ENCODE measurements around the gene GRM8.

GRM8 gene

DNA sequence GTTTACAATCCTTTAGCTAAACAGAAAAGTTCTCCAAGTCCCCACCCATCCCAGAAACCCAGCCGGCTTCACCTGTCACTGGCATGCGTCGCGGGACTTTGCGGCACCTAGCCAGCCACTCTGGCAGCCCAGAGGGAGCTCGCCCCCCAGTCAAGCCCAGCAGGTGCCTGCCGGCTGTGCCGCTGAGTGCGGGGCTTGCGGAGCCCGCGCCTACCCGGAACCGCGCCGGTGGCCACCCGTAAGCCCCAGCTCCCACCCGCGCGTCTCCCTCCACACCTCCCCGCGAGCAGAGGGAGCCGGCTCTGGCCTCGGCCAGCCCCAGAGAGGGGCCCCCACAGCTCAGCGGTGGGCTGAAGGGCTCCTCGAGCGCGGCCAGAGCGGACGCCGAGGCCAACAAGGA is 446.1 kb downstream of the GRM8 start:
- DNase-seq (ENCODE audit: low spot score): no peak

DNA sequence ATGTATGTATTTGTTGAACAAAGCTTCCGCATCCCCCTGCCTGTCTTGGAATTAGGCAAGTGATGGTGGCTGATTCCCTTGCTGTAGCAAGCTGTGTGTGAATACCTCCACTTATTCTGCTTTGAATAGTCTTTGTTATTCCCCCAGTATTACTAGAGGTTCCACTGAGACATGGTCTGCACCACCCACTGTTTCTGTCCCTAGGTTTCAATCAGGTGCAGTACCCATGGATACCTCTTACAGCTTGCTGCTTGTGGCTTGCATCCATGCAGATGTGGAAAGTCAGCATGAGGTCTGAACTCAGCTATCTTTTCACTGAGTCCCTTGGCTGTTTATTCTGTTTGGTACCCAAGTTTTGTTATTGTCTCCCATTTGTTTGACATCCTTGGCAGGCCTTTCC is 447.4 kb downstream of the GRM8 start:
- DNase-seq (ENCODE audit: low spot score): no peak

DNA sequence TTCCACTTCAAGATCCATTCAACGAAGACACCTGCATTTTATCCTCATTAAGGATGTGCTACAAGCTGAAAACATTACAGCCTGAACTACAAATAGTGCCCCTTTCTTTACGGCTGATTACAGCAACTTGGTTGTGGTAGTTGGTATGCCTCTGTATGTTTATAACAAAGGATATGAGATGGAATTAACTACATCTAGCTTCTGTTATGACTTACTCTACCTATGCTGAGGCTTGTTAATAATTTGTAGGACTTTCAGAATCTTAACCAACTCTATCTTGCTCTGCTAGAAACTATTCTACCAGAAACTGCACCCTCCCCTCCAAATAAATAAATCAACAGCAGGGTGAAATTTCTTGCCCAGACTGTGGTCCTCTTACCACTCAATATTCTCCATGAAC is 448.1 kb downstream of the GRM8 start:
- no peak for DNase-seq (ENCODE audit: low spot score)

DNA sequence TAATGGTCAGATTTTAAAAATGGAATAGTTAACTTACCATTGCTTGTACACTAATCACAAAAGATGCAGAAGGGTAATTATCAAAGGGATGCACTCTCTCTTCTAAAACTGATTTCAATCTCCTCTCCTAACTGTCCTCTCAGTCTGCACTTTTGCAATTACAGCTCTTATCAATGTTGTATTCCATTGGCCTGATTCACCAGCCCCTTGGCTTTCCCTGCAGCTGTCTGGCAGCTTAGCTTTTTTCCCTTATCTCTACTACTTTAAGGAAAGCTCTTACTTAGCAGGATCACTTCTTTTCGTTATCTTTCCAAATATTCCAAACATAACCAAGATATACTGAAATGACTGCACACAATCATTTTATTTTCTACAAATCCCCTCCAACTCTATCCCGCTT is 448.8 kb downstream of the GRM8 start:
- DNase-seq (ENCODE audit: low spot score): no peak

DNA sequence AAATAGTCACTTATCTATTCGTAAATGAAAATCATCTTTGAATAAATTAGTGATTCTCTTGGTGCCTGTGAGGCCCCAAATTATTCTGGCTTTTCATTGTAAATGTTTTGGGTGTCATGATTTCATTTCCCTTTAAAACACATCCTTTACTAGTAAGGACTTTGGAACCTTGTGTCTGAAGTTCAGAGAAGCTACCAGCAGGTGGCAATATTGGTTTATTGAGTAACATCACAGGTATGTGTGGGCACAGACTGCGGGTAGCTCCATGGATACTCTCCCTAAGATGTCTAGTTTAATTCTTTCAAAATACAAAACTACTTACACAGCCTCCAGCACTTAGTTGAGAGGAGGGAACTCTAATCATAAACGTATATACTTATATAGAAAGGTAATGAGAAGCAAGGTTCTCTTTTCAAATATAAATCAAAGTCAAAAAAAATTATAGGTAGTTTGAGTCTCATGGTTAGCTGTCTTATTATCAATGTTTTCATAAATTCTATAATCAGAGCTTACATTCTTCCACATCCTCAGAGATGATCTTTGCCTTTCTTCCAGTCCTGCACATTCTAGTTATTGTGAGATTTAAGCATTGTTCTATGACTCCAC is 449.6 kb downstream of the GRM8 start:
- peak; percentile 81 for DNase-seq (ENCODE audit: low spot score)

DNA sequence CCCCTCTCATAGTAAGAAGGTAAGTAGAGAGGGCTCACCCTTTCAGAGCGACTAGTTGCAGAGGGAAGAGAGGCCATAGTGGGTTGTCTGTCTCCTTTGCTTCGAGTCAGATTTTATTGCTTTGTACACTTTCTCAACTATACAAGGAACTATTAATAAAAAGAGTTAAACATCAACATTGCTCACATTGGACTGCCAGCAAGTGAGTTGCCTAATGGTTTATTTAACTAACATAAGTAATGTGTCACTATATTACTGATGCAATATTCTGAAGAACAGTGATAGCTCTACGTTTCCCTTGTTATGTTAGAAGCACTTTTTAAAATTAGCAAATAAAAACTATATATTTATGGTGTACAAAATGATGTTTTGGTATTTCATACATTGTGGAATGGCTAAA is 451.0 kb downstream of the GRM8 start:
- DNase-seq (ENCODE audit: low spot score): no peak

DNA sequence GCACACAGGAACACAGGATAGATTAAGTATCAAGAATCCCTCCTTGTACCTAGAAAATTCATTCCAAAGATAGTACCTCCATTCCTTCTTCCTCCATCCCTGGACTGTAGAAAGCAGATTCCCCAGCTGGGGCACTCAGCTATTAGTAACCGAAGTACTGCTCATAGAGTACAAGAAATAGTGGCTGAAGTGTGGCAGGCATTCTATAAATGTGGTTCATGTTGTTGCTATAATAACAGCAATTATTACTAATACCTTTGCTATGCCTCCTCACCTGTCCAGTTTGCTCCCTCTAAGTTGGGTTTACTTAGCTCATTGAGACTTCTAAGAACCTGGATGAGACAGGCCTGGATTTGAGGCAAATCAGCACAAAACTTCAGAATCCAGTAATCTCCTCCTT is 453.2 kb downstream of the GRM8 start:
- DNase-seq (ENCODE audit: low spot score): no peak

DNA sequence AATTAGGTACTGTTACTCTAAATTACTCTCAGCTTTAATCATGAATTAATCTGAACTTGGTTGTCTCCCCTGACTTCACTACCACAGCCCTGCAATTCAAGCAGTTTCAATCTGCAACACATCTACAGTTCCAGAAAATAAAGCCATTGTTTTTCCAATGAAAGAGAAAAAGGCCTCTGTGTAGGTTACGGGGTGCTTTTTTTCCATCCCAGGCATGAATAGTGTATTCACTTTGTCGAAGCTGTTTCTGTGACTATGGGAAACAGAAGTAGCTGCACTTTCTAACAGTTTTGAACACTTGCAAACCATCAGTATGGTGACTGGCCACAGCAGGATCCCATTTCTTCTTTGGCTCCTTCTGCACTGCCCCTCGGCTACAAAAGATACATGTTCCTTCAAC is 460.2 kb downstream of the GRM8 start:
- DNase-seq (ENCODE audit: low spot score): peak; percentile 81

DNA sequence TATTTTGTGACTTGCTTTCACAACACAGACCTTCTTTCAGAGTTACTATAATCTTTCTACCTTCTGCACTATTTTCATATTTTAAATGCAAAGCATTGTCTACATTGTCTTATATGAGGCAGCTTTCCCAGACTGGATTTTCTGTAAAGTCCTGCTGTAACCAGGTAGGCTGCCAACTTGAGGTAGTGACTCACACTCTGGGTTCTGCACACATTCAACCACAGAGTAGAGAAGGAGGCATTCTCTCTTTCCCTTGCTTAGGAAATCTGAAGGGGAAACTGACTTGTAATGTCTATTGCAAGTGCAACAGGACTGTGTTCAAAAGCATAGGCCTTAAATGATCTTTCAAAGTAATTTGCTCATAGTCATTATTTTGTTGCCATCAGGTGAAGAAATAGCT is 461.4 kb downstream of the GRM8 start:
- DNase-seq (ENCODE audit: low spot score): no peak

DNA sequence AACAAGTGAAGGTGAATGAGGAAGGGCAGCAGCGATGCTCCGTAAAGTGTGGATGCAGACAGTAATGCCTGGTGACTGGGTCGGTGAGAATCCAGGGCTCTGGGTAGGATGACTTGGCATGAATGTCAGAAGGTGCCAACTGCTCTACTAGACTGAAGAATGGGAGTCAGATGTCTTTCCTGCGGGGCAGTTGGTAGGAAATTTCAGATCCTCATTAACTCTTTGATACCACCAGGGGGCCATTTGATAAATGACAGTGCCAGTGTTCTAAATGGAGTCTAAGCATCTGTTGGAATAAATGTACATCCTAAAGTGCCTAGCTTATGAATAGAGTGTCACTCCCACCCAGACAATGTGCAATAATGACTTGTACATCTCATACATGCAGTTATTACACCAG is 462.0 kb downstream of the GRM8 start:
- DNase-seq (ENCODE audit: low spot score): peak; percentile 68

DNA sequence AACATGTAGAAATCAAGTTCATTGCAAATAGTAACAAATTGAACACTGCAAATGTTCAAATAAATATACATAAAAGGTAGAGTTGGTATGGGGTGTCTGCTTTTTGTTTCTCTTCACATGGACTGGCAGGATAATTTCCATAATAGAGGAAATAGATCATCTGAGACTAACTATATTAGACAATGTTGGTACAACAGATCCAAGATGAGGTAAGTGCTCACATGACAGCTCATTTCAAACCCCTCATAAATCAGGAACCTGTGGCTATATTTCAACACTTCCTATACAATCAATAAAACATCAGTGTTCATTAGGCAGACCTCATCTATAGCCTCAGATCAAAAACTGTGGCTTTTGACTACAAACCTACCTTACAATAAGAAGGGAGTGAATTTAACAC is 469.1 kb downstream of the GRM8 start:
- DNase-seq (ENCODE audit: low spot score): no peak

DNA sequence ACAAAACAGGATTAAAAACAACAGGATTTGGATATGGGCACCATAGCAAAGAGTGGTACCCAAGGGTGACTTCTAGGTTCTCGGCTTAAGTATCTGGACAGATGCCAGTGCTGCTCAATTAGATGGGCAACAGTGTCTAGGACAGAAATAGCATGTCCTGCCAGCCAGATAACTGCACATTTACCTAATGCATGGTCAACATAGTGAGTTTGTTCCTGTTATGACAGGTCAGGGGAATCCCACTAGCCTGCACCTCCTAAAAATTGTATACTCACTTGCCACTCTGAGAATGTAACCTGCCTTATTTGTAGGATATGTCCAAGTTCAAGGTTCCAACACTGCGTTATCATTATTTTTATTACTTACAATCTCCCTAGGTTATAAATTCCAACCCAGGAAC is 471.7 kb downstream of the GRM8 start:
- no peak for DNase-seq (ENCODE audit: low spot score)

DNA sequence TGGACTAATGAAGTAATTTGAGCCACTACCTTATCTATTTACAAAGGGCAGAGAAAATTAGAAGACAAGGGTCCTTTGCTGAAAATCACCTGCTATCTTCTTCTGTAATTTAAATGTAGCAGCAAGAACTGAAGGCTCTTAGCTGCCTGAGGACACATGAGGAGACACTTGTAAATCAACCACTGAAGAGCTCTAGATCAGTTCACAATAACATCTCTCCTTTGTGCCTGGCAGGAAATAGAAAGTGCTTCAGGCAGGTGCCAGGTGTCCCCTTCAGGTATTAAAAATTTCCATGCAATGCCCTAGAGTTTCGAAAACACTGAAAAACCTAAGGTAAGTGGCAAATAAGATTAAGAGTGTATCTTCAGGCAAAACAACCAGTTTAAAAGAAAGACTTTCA is 474.6 kb downstream of the GRM8 start:
- no peak for DNase-seq (ENCODE audit: low spot score)

DNA sequence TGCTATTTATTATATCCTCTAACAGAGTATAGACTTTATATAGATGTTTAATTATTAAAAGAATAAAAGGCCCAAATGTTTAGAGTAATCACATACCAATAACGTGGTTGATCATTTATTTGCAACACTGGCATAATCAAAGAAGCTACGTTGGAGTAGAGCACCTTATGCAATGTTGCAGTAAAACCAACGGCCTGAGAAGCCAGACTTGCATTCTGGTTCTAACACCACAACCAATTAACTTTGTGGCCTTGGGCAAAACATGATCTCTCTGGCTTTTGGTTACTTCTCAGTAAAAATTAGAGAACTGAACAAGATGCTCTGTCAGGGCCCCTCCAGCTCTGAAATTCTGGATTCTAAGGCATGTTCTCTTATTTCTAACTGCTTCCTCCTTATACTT is 476.2 kb downstream of the GRM8 start:
- DNase-seq (ENCODE audit: low spot score): no peak

DNA sequence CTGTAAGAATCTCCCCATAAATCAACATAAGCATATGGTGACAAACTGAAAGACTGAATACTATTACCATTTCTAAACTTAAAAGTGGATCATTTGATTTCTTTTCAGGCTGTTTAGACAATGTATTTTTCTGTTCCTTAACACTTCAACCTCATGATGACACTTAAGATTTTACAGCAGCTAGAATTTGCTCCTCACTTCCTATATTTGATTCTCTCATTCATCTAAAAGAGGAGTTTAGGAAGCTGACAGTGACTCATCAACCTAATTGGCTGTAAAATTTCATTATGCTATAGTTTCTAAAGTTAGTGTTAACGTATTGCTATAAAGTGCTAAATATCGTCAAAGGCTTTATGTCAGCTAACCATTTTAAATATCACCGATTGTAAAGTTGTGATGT is 478.7 kb downstream of the GRM8 start:
- peak; percentile 42 for DNase-seq (ENCODE audit: low spot score)

DNA sequence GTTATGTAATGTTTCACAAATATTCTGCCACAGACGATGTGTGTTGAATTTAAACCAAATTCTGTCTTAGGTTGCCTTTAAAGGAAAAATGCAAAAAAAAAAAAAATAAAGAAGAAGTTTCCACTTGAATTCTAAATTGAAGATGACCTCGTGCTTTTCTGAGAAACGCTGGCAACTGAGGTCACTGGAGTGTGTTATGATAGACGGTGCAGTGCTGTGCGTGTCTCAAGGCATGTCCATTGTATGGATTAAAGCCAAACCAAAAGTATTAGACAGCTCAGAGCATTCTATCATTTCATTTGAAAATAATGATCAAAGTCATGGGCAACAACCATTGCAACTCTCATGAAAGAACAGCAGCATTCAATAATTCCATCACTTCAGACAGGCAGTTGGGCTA is 483.9 kb downstream of the GRM8 start:
- DNase-seq (ENCODE audit: low spot score): no peak

DNA sequence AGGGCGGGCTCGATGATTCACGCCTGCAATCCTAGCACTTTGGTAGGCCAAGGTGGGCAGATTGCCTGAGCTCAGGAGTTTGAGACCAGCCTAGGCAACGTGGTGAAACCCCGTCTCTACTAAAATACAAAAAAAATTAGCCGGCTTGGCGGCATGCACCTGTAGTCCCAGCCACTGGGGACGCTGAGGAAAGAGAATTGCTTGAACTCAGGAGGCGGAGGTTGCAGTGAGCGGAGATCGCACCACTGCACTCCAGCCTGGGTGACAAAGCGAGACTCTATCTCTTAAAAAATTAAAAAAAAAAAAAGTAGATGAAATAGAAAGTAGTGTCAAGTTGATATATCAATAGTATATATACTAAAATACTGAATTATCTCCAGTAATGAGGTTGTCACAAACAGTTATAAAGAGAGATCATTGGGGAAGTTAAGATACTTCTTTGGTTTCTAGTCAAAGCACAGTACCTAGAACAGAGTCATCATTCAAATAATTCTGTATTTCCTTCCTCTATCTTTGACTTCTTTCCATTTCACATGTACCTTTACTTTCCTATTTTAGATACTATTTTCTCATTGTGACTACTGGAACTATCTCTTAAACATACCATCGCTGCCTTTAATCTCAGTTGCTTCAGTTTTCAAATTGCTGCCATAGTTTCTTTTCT is 491.7 kb downstream of the GRM8 start:
- no peak for DNase-seq (ENCODE audit: low spot score)

DNA sequence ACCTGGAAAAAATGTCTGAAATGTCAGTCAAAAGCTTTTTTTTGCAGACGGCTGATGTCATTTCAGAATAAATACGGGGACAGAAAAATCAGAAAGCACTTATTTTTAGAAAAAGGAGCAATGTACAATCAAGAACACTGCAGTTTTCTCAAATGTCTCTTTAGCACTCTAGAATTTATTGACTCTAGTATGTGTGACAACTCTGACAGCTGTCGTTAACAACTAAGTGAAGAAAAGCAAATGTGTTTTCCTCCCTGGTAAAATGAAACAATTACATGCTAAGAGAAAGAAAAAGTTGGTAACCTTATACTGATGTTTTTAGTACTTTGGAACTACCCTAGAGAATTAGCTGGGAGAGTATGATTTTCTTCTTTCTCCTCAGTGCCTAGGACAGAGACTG is 497.4 kb downstream of the GRM8 start:
- DNase-seq (ENCODE audit: low spot score): no peak

DNA sequence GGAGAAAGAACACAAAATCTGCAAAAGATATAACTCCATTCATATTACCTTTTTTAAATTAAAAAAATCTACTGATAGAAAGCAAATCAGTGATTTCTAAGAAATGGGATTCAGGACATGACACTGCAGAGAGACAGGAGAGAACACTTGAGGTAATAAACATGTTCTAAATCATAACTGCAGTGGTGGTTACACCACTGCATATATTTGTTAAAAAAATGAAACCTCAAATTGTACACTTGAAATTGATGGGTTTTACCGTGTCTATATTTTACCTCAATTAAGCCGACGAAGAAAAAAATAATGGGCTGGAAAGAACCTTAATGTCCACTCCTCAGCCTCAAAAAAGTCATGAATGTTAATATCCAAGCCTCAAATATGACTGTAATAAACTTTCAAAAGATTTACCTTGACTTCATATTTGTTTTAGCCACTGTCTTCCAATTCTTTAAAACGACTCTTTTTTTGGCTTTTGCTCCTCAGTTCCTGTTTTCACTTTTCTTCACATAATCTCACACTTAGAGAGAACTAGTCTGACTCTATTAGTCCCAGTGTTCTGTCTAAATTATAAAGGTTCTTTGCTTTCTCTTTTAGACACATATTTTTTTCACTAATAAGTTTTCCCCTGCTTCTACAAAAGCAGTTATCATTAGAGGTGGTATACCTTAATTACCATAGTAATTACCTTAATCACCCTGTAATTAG is 502.4 kb downstream of the GRM8 start:
- DNase-seq (ENCODE audit: low spot score): no peak

DNA sequence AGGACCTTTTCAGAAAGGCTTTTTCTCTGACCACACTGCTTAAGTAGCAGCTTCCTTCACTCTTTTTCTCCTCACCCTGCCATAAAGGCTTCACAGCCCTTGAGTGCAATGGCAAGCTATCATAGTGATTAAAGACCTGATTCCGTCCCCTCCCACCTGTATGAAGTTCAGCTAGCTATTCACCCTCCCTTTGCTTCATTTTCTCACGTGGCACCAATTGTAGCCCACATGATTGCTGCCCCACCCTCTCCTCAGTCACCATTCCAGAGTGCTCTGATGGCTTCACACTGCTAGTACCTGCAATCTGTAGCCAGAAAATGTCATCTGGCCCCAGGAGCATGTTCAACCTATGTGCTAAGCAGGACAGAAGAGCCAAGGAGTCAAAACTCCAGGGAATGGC is 523.8 kb downstream of the GRM8 start:
- DNase-seq (ENCODE audit: low spot score): no peak

DNA sequence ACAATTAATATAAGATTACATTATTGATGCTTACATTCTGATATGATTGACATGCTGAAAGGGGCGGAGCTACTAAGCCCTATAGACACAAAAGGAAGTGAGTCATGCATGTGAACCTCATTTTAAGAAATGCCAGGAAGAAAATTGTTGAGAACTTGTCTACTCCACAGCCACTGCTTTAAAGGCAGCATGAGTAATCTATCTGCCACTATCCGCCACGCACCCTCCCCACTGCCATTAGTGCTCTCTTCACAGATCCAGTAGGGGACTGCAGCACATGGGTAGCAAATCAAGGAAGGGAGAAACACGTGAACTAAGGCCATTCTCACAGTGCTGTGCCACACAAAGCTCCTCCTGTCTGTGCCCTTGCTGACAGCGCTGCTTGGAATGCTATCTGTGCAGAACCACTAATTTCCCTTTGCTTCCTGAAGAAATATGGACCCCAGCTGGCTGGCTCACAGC is 524.8 kb downstream of the GRM8 start:
- peak; percentile 88 for DNase-seq (ENCODE audit: low spot score)

DNA sequence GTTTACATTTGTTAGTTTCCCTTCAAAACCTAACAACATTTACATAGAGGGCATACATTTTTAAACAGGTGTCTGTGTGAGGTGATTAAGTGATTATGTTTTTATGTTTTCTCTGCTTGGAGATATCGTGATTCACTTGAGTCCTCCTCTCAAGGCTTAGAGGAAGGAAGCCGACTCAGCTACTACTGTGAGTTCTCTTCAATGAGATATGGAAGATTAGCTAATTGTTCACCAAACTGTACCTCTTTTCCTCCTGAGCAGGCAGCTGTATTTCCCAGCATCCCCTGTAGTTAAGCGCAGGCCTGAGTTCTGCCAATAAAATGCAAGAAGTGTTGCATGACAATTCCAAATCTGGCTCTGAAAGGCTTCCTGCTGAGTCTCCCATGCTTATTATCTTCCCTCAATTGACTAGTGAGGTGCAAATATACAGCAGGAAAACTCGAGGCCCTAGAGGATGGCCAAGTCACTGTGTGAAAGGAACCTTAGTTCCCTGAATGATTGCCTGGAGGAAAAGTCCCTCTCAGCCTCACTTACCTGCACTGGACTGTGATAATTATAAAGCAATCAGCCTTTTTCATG is 528.7 kb downstream of the GRM8 start:
- DNase-seq (ENCODE audit: low spot score): no peak

DNA sequence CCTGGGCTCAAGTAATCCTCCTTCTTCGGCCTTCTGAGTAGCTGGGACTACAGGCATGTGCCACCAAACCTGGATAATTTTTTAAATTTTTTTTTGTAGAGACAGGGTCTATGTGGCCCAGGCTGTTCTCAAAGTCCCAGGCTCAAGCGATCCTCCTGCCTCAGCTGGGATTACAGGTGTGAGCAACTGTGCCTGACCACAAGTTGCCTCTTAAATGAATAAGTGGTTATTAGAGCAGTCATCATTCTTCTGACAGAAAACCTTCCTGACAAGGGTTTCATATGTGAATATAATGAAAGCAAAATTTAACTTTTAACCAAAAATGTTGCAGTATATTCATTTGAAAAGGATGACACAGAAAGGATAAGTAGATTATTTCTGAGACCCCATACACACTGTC is 532.5 kb downstream of the GRM8 start:
- no peak for DNase-seq (ENCODE audit: low spot score)
